HCT116 (cell line): ENCODE results near the gene KDSR. TPM values are rescaled to one million over a fixed set of nuclear protein-coding genes. Genes with fewer than 3 reads are reported as not detected.

Experiments
- ATAC-seq: fragments of 200-7000 bp; cut with Tn5 transposase; 2 replicates; pipeline ENCODE4 v1.9.1; 2020; ENCODE audit warnings: mild to moderate bottlenecking, moderate library complexity
- BruUV-seq: library from RNA; stranded (reverse); fragments of 400-500 nt; replicated peaks from 2 replicates; lab custom pipeline; 2021; lab: Mats Ljungman, UMichigan
- CTCF ChIA-PET: fragments of 300-600 bp; sonication (Branson Sonifier 250); formaldehyde crosslinking; loops from one replicate; lab custom pipeline; 2021; ENCODE audit warnings: antibody characterized with exemption; lab: Charles Lee
- POLR2A ChIA-PET: fragments of 300-600, 350-600 bp; sonication (Branson Sonifier 250); formaldehyde crosslinking; loops from one replicate; lab custom pipeline; 2021; ENCODE audit warnings: antibody characterized with exemption; lab: Charles Lee
- RAD21 ChIA-PET, 2 experiments: fragments of 300-600 bp; sonication (Branson Sonifier 250); formaldehyde crosslinking; loops; one replicate each; lab custom pipeline; 2023; ENCODE audit warnings: low total read pairs in 2 of 2; ENCODE audit not compliant: uncharacterized antibody in 2 of 2, unreplicated experiment in 2 of 2, low non-redundant PET in 1 of 2; lab: Charles Lee
- DNase-seq: peaks from one replicate; pipeline ENCODE4 v3.0.0-alpha.2; 2010; ENCODE audit warnings: low read depth, low spot score
- H2AFZ ChIP-seq: fragments of 200-600 bp; shearing (Covaris generic), sonication (generic); 2 replicates; pipeline ENCODE4 v1.6.1; 2017; ENCODE audit warnings: low read depth, mixed run types, mixed read lengths, antibody characterized with exemption, low read length; ENCODE audit not compliant: poor library complexity, severe bottlenecking
- H3K27ac ChIP-seq: 2 replicates; pipeline ENCODE4 v1.5.1; 2012; ENCODE audit warnings: low read depth, low read length
- H3K27me3 ChIP-seq: fragments of 200-600 bp; sonication (generic); 2 replicates; pipeline ENCODE4 v1.6.1; 2016; ENCODE audit warnings: mixed run types, low read length, mixed read lengths; ENCODE audit not compliant: insufficient read depth
- H3K36me3 ChIP-seq, 2 experiments: fragments of 200-500 bp in 1 of 2; fragments of 200-600 bp in 1 of 2; sonication (Bioruptor generic) in 1 of 2; sonication (generic) in 1 of 2; 2 replicates each; pipeline versions ENCODE4 v1.5.1 to v1.6.1; 2014 to 2016; ENCODE audit warnings: low read length in 2 of 2, inconsistent platforms in 1 of 2, mixed read lengths in 1 of 2, mixed run types in 1 of 2; ENCODE audit not compliant: insufficient read depth in 2 of 2, control insufficient read depth in 1 of 2
- H3K4me1 ChIP-seq, 2 experiments: fragments of 200-600 bp in 1 of 2; sonication (generic) in 1 of 2; 2 replicates each; pipeline versions ENCODE4 v1.5.1 to v1.6.1; 2012 to 2017; ENCODE audit warnings: low read length in 2 of 2, inconsistent platforms in 1 of 2, mild to moderate bottlenecking in 1 of 2, mixed read lengths in 1 of 2, mixed run types in 1 of 2, moderate library complexity in 1 of 2; ENCODE audit not compliant: insufficient read depth in 2 of 2, control insufficient read depth in 1 of 2
- H3K4me2 ChIP-seq: fragments of 200-600 bp; sonication (generic); 2 replicates; pipeline ENCODE4 v1.6.1; 2017; ENCODE audit warnings: mixed run types, low read length, mixed read lengths
- H3K4me3 ChIP-seq, 2 experiments: fragments of 200-600 bp in 1 of 2; sonication (generic) in 1 of 2; replicated peaks in 1 of 2; 2 replicates each; pipeline ENCODE4 v1.5.1; 2011 to 2016; ENCODE audit warnings: low read length in 2 of 2, control low read depth in 1 of 2, low read depth in 1 of 2, mild to moderate bottlenecking in 1 of 2, mixed read lengths in 1 of 2, mixed run types in 1 of 2
- H3K79me2 ChIP-seq: fragments of 200-600 bp; sonication (generic); 2 replicates; pipeline ENCODE4 v1.6.1; 2017; ENCODE audit warnings: mild to moderate bottlenecking, mixed run types, low read length, moderate library complexity, mixed read lengths; ENCODE audit not compliant: insufficient read depth
- H3K9ac ChIP-seq: fragments of 200-600 bp; sonication (generic); 2 replicates; pipeline ENCODE4 v1.6.1; 2016; ENCODE audit warnings: low read length, mixed read lengths
- H3K9me2 ChIP-seq: fragments of 200-600 bp; sonication (generic), shearing (Covaris generic); 2 replicates; pipeline ENCODE4 v1.6.1; 2017; ENCODE audit warnings: mixed run types, mild to moderate bottlenecking, moderate library complexity; ENCODE audit not compliant: insufficient read depth
- H3K9me3 ChIP-seq, 2 experiments: fragments of 200-500 bp in 1 of 2; fragments of 200-600 bp in 1 of 2; sonication (Bioruptor generic) in 1 of 2; sonication (generic) in 1 of 2; 2 replicates each; pipeline ENCODE4 v1.6.1; 2014 to 2017; ENCODE audit warnings: low read length in 2 of 2, mixed read lengths in 2 of 2, inconsistent platforms in 1 of 2, low read depth in 1 of 2, mild to moderate bottlenecking in 1 of 2, mixed run types in 1 of 2, moderate library complexity in 1 of 2; ENCODE audit not compliant: control insufficient read depth in 1 of 2, insufficient read depth in 1 of 2
- H4K20me1 ChIP-seq: fragments of 200-600 bp; sonication (generic), shearing (Covaris generic); 2 replicates; pipeline ENCODE4 v1.6.1; 2017; ENCODE audit warnings: mixed run types, mild to moderate bottlenecking, moderate library complexity; ENCODE audit not compliant: insufficient read depth
- ELF1 ChIP-seq: IDR thresholded peaks from 2 replicates; pipeline ENCODE4 v1.6.1; 2012; ENCODE audit warnings: low read depth, borderline replicate concordance
- EZH2 ChIP-seq: fragments of 200-600 bp; sonication (generic); IDR thresholded peaks from 2 replicates; pipeline ENCODE4 v1.6.1; 2017; ENCODE audit warnings: antibody characterized with exemption, mixed run types
- JUND ChIP-seq: IDR thresholded peaks from 2 replicates; pipeline ENCODE4 v1.6.1; 2012
- RAD21 ChIP-seq: IDR thresholded peaks from 2 replicates; pipeline ENCODE4 v1.6.1; 2012; ENCODE audit warnings: low read depth, mild to moderate bottlenecking
- SIN3A ChIP-seq: IDR thresholded peaks from 2 replicates; pipeline ENCODE4 v1.6.1; 2012; ENCODE audit warnings: low read depth
- SP1 ChIP-seq: IDR thresholded peaks from 2 replicates; pipeline ENCODE4 v1.6.1; 2012; ENCODE audit warnings: low read depth
- SRF ChIP-seq: IDR thresholded peaks from 2 replicates; pipeline ENCODE4 v1.6.1; 2012; ENCODE audit warnings: low read depth
- TCF7L2 ChIP-seq: IDR thresholded peaks from 2 replicates; pipeline ENCODE4 v1.7.0; 2011; ENCODE audit warnings: borderline replicate concordance, inconsistent platforms; ENCODE audit not compliant: insufficient read depth, insufficient read length; ENCODE audit errors: extremely low read depth
- YY1 ChIP-seq: IDR thresholded peaks from 2 replicates; pipeline ENCODE4 v1.6.1; 2011; ENCODE audit warnings: low read length, low read depth, moderate library complexity, mild to moderate bottlenecking; ENCODE audit not compliant: insufficient replicate concordance; ENCODE audit errors: extremely low read depth
- ZNF274 ChIP-seq: fragments of 200-500 bp; sonication (Bioruptor generic); IDR thresholded peaks from 2 replicates; pipeline ENCODE4 v1.6.1; 2014; ENCODE audit warnings: mild to moderate bottlenecking, low read depth, low read length, inconsistent platforms
- intact Hi-C: fragments of 100-400 bp; cut with micrococcal nuclease; formaldehyde crosslinking; loops from 2 replicates; pipeline ENCODE4 v1.10.0; 2022
- total RNA-seq: library from RNA; stranded (reverse); gene quantifications from one replicate; pipeline ENCODE4 v1.2.1, GENCODE V29; 2021; ENCODE audit not compliant: unreplicated experiment
- TF ChIP-seq, protein P1 (sequence below), 3 experiments: fragments of 200-600 bp in 1 of 3; sonication (generic) in 1 of 3; IDR thresholded peaks in 2 of 3; conservative IDR thresholded peaks in 1 of 3; 2 replicates each; pipeline ENCODE4 v1.5.1; 2012 to 2017; ENCODE audit warnings: low read depth in 2 of 3, low read length in 2 of 3, antibody characterized with exemption in 1 of 3, borderline replicate concordance in 1 of 3, control low read depth in 1 of 3, mild to moderate bottlenecking in 1 of 3, mixed read lengths in 1 of 3, mixed run types in 1 of 3, moderate library complexity in 1 of 3; ENCODE audit not compliant: insufficient read depth in 1 of 3
- TF ChIP-seq, protein P2 (sequence below): IDR thresholded peaks from 2 replicates; pipeline ENCODE4 v1.6.1; 2011; ENCODE audit warnings: mild to moderate bottlenecking, low read length, moderate library complexity; ENCODE audit not compliant: insufficient replicate concordance; ENCODE audit errors: extremely low read depth
- TF ChIP-seq, protein P3 (sequence below): IDR thresholded peaks from 2 replicates; pipeline ENCODE4 v1.6.1; 2012

Gene KDSR
- total RNA-seq, 1 experiment from 2014 or later, result 68.6 TPM

DNA sequence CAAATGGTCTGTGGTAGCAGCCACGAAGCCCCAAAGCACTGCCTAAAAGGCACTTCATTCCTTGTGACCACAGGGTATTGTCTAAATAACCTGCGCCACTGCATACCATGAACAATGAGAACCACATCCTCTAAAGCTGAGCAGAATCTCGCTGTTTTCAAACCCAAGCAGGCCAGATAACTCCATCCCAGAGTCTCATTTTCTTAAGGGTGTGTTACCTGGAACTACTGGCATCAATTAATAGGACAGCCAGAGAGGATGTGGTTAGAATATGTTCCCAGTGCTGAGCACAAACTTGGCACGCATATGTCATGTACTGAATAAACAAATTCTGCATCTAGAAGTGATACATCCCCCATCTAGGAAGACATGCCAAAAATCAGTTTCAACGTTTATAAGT lies 42.3 kb upstream of the KDSR start:
- TF ChIP-seq EZH2, result no peak
- no peak for TF ChIP-seq SP1
- TF ChIP-seq SIN3A, result no peak
- no peak for TF ChIP-seq RAD21
- TF ChIP-seq, protein P1, sequence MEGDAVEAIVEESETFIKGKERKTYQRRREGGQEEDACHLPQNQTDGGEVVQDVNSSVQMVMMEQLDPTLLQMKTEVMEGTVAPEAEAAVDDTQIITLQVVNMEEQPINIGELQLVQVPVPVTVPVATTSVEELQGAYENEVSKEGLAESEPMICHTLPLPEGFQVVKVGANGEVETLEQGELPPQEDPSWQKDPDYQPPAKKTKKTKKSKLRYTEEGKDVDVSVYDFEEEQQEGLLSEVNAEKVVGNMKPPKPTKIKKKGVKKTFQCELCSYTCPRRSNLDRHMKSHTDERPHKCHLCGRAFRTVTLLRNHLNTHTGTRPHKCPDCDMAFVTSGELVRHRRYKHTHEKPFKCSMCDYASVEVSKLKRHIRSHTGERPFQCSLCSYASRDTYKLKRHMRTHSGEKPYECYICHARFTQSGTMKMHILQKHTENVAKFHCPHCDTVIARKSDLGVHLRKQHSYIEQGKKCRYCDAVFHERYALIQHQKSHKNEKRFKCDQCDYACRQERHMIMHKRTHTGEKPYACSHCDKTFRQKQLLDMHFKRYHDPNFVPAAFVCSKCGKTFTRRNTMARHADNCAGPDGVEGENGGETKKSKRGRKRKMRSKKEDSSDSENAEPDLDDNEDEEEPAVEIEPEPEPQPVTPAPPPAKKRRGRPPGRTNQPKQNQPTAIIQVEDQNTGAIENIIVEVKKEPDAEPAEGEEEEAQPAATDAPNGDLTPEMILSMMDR (IDR thresholded peaks at IDR 0.05 in 2 of 3, conservative IDR thresholded peaks at IDR 0.05 in 1 of 3; ENCODE audit: borderline replicate concordance in 1 of 3, insufficient read depth in 1 of 3, low read depth in 2 of 3, low read length in 2 of 3), result no peak
- no peak for TF ChIP-seq YY1
- TF ChIP-seq, protein P2, sequence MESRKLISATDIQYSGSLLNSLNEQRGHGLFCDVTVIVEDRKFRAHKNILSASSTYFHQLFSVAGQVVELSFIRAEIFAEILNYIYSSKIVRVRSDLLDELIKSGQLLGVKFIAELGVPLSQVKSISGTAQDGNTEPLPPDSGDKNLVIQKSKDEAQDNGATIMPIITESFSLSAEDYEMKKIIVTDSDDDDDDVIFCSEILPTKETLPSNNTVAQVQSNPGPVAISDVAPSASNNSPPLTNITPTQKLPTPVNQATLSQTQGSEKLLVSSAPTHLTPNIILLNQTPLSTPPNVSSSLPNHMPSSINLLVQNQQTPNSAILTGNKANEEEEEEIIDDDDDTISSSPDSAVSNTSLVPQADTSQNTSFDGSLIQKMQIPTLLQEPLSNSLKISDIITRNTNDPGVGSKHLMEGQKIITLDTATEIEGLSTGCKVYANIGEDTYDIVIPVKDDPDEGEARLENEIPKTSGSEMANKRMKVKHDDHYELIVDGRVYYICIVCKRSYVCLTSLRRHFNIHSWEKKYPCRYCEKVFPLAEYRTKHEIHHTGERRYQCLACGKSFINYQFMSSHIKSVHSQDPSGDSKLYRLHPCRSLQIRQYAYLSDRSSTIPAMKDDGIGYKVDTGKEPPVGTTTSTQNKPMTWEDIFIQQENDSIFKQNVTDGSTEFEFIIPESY, result no peak
- no peak for TF ChIP-seq SRF
- no peak for TF ChIP-seq ELF1
- no peak for TF ChIP-seq TCF7L2
- no peak for TF ChIP-seq JUND
- TF ChIP-seq, protein P3, sequence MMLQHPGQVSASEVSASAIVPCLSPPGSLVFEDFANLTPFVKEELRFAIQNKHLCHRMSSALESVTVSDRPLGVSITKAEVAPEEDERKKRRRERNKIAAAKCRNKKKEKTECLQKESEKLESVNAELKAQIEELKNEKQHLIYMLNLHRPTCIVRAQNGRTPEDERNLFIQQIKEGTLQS, result no peak
- no peak for TF ChIP-seq ZNF274
- ChIA-PET CTCF (no interaction called here), POLR2A (no interaction called here), RAD21 (no interaction called here)
- Histone ChIP-seq H3K4me3 (no peak overlapping the region), H3K27me3 (no peaks in the 10 kb centered on the region), H3K9me3 (no peaks in the 10 kb centered on the region), H3K79me2 (peaks cover 55% of the 10 kb centered on the region), H3K9me2 (no peaks in the 10 kb centered on the region), H3K4me2 (no peak overlapping the region), H4K20me1 (no peaks in the 10 kb centered on the region), H2AFZ (no peak overlapping the region), H3K9ac (no peak overlapping the region), H3K27ac (no peak overlapping the region), H3K36me3 (peaks cover 2 to 20% of the 10 kb centered on the region in 2 experiments; a peak in 3 of 4 replicates), H3K4me1 (peaks cover 0 to 12% of the 10 kb centered on the region in 2 experiments; a peak in 2 of 4 replicates)
- intact Hi-C loops, result no loop called here
- DNase-seq (no peak), ATAC-seq (no peak)
- BruUV-seq, result TSS peak; percentile 5
